Nephron (organoid): ENCODE results near the gene NAB2.

Source experiments
- H3K27ac Mint-ChIP-seq, 3 experiments: 2 replicates each; pipeline ENCODE4 v1.8.0; 2020; ENCODE audit warnings: mixed read lengths in 3 of 3, mild to moderate bottlenecking in 2 of 3, moderate library complexity in 1 of 3
- H3K27me3 Mint-ChIP-seq: 2 replicates; pipeline ENCODE4 v1.8.0; 2021; ENCODE audit warnings: low read depth, mild to moderate bottlenecking, moderate library complexity, mixed read lengths
- H3K36me3 Mint-ChIP-seq: 2 replicates; pipeline ENCODE4 v1.8.0; 2020; ENCODE audit warnings: low read depth, mixed read lengths
- H3K4me1 Mint-ChIP-seq: 2 replicates; pipeline ENCODE4 v1.8.0; 2020; ENCODE audit warnings: mixed read lengths
- H3K4me3 Mint-ChIP-seq, 3 experiments: 2 replicates each; pipeline ENCODE4 v1.8.0; 2020; ENCODE audit warnings: mild to moderate bottlenecking in 3 of 3, mixed read lengths in 3 of 3, moderate library complexity in 2 of 3
- H3K9me3 Mint-ChIP-seq: 2 replicates; pipeline ENCODE4 v1.8.0; 2020; ENCODE audit warnings: mixed read lengths
- TF ChIP-seq, protein P1 (sequence below), 3 experiments: fragments of 200-600 bp; sonication (generic); IDR thresholded peaks; one replicate each; pipeline ENCODE4 v1.5.0; 2021; ENCODE audit warnings: antibody characterized with exemption in 3 of 3; ENCODE audit not compliant: unreplicated experiment in 3 of 3

Gene NAB2

GRCh38 chr12:57046086-57046791, 42.7 kb upstream of the NAB2 start:
- TF ChIP-seq, protein P1, sequence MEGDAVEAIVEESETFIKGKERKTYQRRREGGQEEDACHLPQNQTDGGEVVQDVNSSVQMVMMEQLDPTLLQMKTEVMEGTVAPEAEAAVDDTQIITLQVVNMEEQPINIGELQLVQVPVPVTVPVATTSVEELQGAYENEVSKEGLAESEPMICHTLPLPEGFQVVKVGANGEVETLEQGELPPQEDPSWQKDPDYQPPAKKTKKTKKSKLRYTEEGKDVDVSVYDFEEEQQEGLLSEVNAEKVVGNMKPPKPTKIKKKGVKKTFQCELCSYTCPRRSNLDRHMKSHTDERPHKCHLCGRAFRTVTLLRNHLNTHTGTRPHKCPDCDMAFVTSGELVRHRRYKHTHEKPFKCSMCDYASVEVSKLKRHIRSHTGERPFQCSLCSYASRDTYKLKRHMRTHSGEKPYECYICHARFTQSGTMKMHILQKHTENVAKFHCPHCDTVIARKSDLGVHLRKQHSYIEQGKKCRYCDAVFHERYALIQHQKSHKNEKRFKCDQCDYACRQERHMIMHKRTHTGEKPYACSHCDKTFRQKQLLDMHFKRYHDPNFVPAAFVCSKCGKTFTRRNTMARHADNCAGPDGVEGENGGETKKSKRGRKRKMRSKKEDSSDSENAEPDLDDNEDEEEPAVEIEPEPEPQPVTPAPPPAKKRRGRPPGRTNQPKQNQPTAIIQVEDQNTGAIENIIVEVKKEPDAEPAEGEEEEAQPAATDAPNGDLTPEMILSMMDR (IDR thresholded peaks at IDR 0.05; ENCODE audit: unreplicated experiment in 3 of 3), result no peak
- H3K36me3 Mint-ChIP-seq, result no peaks in the 10 kb centered on the region
- H3K4me1 Mint-ChIP-seq, result peaks cover 21% of the 10 kb centered on the region
- peak overlapping the region in 1 of 3 experiments; percentile 16 for H3K4me3 Mint-ChIP-seq
- H3K27me3 Mint-ChIP-seq, result peaks cover 28% of the 10 kb centered on the region
- H3K27ac Mint-ChIP-seq, result peak overlapping the region in 1 of 3 experiments; percentile 49
- no peaks in the 10 kb centered on the region for H3K9me3 Mint-ChIP-seq

DNA sequence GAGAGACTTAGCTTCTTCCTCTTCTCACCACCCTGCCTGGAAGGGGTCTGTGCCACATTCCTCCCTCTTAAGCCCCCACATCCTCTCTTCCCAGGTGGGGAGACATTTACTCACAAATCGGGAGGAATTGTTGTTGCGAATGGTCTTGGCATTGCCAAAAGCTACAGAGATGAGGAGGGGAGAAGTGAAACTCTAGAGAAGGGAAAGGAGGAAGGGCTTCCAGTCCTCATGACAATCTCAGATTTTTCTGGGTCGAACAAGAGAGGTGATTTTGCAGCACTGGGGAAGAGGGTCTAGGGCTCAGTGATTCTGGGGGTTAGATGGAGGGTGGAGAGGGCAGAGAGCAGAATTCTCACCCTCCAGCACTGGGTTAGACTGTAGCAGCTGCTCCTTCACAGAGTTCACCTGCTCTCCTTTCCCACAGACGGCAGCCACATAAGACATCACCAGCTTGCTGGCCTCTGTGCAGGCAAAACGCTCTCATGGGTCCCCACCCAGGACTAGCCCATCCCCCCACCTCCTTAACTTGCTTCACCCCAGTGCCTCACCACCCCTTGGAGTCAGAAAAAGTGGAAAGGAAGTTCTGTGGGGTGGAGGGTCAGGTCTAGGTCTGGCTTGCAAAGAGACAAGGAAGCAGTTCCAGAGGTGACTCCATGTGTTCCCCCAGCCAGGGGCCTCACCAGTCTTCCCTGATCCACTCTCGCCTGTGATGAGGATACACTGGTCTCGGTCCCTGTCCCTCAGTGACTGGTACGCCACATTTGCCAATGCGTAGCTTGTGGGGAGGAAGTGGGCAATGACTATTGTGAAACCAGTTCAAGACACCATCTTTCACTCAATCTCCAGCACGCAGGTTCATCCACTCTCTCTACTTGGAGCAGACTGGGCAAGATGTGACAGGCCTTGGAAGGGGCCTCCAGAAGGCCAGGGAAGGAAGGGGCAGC, 41.7 kb upstream of the NAB2 start:
- Mint-ChIP-seq H3K4me3 (no peak overlapping the region), H3K36me3 (no peaks in the 10 kb centered on the region), H3K27me3 (peaks cover 28% of the 10 kb centered on the region), H3K9me3 (no peaks in the 10 kb centered on the region), H3K27ac (no peak overlapping the region), H3K4me1 (peaks cover 21% of the 10 kb centered on the region)
- TF ChIP-seq, protein P1 (IDR thresholded peaks at IDR 0.05; ENCODE audit: unreplicated experiment in 3 of 3), result no peak

DNA sequence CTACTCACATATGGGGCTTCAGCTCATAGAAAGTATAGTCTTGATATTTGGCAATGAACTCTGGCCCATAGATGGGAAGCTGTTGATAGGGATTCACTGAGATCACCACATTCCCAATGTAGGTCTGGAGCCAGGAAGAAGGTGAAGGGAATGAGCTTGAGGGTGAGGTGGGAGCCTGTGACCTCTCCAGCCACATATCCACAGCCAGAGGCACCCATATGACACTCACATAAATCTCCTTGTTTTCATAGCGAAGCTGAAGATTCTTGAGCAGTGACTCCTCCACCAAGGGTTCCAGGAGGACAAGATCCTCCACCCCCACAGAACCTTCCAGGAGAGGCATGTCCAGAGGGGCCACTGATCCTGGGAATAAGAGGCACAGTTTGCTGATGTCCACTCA, 40.9 kb upstream of the NAB2 start:
- peaks cover 28% of the 10 kb centered on the region for H3K27me3 Mint-ChIP-seq
- peaks cover 21% of the 10 kb centered on the region for H3K4me1 Mint-ChIP-seq
- no peak overlapping the region for H3K27ac Mint-ChIP-seq
- H3K9me3 Mint-ChIP-seq, result no peaks in the 10 kb centered on the region
- H3K4me3 Mint-ChIP-seq, result no peak overlapping the region
- TF ChIP-seq, protein P1 (IDR thresholded peaks at IDR 0.05; ENCODE audit: unreplicated experiment in 3 of 3), result no peak
- no peaks in the 10 kb centered on the region for H3K36me3 Mint-ChIP-seq

- Mint-ChIP-seq H3K36me3 (no peaks in the 10 kb centered on the region), H3K4me3 (no peak overlapping the region), H3K9me3 (no peaks in the 10 kb centered on the region), H3K4me1 (peaks cover 21% of the 10 kb centered on the region), H3K27ac (no peak overlapping the region), H3K27me3 (peaks cover 28% of the 10 kb centered on the region)
- TF ChIP-seq, protein P1 (IDR thresholded peaks at IDR 0.05; ENCODE audit: unreplicated experiment in 3 of 3), result no peak
These were observed 40.3 kb upstream of the NAB2 start for GRCh38 chr12:57048423-57049118.

DNA sequence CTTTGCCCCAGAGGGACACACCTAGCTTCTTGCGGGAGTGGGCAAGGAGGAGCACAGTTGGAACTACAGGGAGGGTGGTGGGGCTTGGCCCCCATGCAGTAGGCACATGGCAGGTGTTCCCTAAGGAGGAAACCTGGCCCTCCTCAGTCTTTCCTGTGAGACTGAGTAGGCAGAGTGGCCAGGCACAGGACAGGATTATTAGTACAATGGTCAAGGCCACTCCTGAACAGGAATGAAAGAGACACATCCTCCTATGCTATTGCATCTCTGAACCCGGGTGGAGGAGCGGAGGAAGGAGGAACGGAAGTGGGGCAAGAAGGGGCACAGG, 39.8 kb upstream of the NAB2 start:
- Mint-ChIP-seq H3K27me3 (peaks cover 24% of the 10 kb centered on the region), H3K27ac (no peak overlapping the region), H3K36me3 (peaks cover 3% of the 10 kb centered on the region), H3K4me1 (peaks cover 21% of the 10 kb centered on the region), H3K9me3 (no peaks in the 10 kb centered on the region), H3K4me3 (no peak overlapping the region)
- TF ChIP-seq, protein P1 (IDR thresholded peaks at IDR 0.05; ENCODE audit: unreplicated experiment in 3 of 3), result no peak
